Panc1 (cell line): ENCODE measurements around the gene ASCC2. TPM values are rescaled to one million over a fixed set of nuclear protein-coding genes. Genes with fewer than 3 reads are reported as not detected.

Experiments
- ATAC-seq: fragments of 200-7000 bp; cut with Tn5 transposase; 2 replicates; pipeline ENCODE4 v1.9.1; 2020; ENCODE audit warnings: mild to moderate bottlenecking, moderate library complexity
- BruUV-seq: library from RNA; stranded (reverse); fragments of 400-500 nt; replicated peaks from 2 replicates; lab custom pipeline; 2021; lab: Mats Ljungman, UMichigan
- CTCF ChIA-PET: fragments of 300-600 bp; sonication (Branson Sonifier 250); formaldehyde crosslinking; loops from one replicate; lab custom pipeline; 2022; ENCODE audit warnings: antibody characterized with exemption; lab: Charles Lee
- POLR2A ChIA-PET: fragments of 300-600 bp; sonication (Branson Sonifier 250); formaldehyde crosslinking; loops from one replicate; lab custom pipeline; 2022; ENCODE audit warnings: antibody characterized with exemption; lab: Charles Lee
- DNase-seq: peaks from one replicate; pipeline ENCODE4 v3.0.0-alpha.2; 2010; ENCODE audit warnings: low read depth, low spot score
- H3K27ac ChIP-seq: 2 replicates; pipeline ENCODE4 v1.5.1; 2011; ENCODE audit warnings: mild to moderate bottlenecking, low read length, inconsistent platforms
- H3K27me3 ChIP-seq: fragments of 200-500 bp; sonication (Bioruptor generic); 2 replicates; pipeline ENCODE4 v1.6.0; 2014; ENCODE audit warnings: low read length, inconsistent platforms; ENCODE audit not compliant: control insufficient read depth, insufficient read depth
- H3K36me3 ChIP-seq: fragments of 200-500 bp; sonication (Bioruptor generic); 2 replicates; pipeline ENCODE4 v1.5.1; 2014; ENCODE audit warnings: inconsistent platforms, mild to moderate bottlenecking, low read length, moderate library complexity; ENCODE audit not compliant: control insufficient read depth, insufficient read depth
- H3K4me1 ChIP-seq: 2 replicates; pipeline ENCODE4 v1.5.1; 2011; ENCODE audit warnings: inconsistent platforms, mild to moderate bottlenecking, low read length, moderate library complexity; ENCODE audit not compliant: control insufficient read depth, insufficient read depth
- H3K4me3 ChIP-seq, 2 experiments: 2 replicates each; pipeline ENCODE4 v1.5.1; 2011 to 2012; ENCODE audit warnings: low read depth in 2 of 2, low read length in 2 of 2, mild to moderate bottlenecking in 2 of 2, inconsistent platforms in 1 of 2, moderate library complexity in 1 of 2
- H3K9me3 ChIP-seq: fragments of 200-500 bp; sonication (Bioruptor generic); 2 replicates; pipeline ENCODE4 v1.5.1; 2014; ENCODE audit warnings: low read depth, mild to moderate bottlenecking, inconsistent platforms, low read length, moderate library complexity; ENCODE audit not compliant: control insufficient read depth, insufficient read depth
- POLR2AphosphoS5 ChIP-seq: IDR thresholded peaks from 2 replicates; pipeline ENCODE4 v1.6.1; 2012; ENCODE audit warnings: mild to moderate bottlenecking, low read depth, low read length, moderate library complexity
- SIN3A ChIP-seq: IDR thresholded peaks from 2 replicates; pipeline ENCODE4 v1.6.1; 2012; ENCODE audit warnings: low read depth, mild to moderate bottlenecking, low read length, moderate library complexity, borderline replicate concordance; ENCODE audit not compliant: insufficient read depth
- TCF7L2 ChIP-seq: IDR thresholded peaks from 2 replicates; pipeline ENCODE4 v1.6.1; 2011; ENCODE audit warnings: mild to moderate bottlenecking, low read depth, low read length, inconsistent platforms
- in situ Hi-C: cut with HindIII; loops from 2 replicates; pipeline ENCODE4 v1.10.0; 2016; ENCODE audit warnings: low sequenced_read_pairs, low pct_unique_long_range_greater_than_20kb
- intact Hi-C: fragments of 100-400 bp; cut with micrococcal nuclease; formaldehyde crosslinking; loops from one replicate; pipeline ENCODE4 v1.10.0; 2022; ENCODE audit not compliant: unreplicated experiment
- total RNA-seq: library from RNA; stranded (reverse); gene quantifications from one replicate; pipeline ENCODE4 v1.2.1, GENCODE V29; 2021; ENCODE audit not compliant: unreplicated experiment
- TF ChIP-seq, protein P1 (sequence below), 2 experiments: IDR thresholded peaks; 2 replicates each; pipeline ENCODE4 v1.6.1; 2011 to 2012; ENCODE audit warnings: low read depth in 2 of 2, control low read depth in 1 of 2, low read length in 1 of 2, mild to moderate bottlenecking in 1 of 2, moderate library complexity in 1 of 2; ENCODE audit not compliant: insufficient read depth in 1 of 2
- TF ChIP-seq, protein P2 (sequence below): fragments of 450-650 bp; IDR thresholded peaks from 2 replicates; pipeline ENCODE4 v1.5.1; 2017; ENCODE audit warnings: mild to moderate bottlenecking

The ASCC2 gene
- total RNA-seq, 1 experiment from 2014 or later: 52.0 TPM

DNA sequence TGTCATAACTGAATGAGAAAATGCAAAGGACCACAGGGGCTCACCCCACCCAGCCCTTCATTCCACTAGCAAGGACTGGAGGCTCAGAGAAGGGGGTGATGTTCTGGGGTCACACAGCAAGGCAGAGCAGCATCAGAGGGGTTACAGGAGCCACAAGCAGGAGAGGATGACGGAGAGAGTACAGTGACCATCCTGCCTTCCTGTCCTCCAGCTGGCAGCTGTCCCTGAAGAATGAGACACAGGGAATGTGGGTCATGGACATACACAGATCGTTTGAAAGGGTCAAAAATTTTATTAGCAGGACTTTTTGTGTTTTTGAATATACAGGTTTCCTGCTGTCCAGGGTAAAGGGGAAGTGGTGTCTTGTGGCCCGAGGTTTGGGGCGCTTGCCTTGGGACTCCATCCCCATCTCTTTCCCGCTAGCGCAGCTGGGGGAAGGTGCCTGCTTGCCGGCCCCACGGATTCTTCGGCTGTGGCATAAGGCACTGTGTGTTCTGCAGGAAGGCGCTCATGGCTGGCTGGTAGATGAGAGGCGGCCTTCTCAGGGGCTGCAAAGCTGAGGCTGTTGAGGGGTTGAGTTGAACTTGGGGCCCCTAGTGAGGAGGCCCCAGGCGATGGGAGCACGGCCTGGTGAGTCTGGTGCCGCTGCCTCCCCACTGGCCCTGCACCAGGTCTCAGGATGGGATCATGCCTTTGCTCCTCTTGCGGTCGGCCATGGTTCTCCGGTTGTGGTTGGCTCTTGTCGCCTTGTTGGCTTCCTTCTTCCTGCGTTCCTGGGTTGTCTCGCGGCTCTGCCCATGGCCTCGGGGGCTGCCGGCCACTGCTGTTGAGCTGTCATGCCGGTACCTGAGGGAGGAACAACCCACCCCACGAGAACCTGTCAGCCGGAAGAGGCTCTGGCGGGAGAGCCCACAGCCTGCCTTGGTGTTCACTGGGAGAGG lies 49.5 kb downstream of the ASCC2 start:
- BruUV-seq: no TSS peak
- ATAC-seq: no peak
- H3K4me3 ChIP-seq: no peak overlapping the region
- no peaks in the 10 kb centered on the region for H3K36me3 ChIP-seq
- in situ Hi-C loops: no loop called here
- TF ChIP-seq, protein P1, sequence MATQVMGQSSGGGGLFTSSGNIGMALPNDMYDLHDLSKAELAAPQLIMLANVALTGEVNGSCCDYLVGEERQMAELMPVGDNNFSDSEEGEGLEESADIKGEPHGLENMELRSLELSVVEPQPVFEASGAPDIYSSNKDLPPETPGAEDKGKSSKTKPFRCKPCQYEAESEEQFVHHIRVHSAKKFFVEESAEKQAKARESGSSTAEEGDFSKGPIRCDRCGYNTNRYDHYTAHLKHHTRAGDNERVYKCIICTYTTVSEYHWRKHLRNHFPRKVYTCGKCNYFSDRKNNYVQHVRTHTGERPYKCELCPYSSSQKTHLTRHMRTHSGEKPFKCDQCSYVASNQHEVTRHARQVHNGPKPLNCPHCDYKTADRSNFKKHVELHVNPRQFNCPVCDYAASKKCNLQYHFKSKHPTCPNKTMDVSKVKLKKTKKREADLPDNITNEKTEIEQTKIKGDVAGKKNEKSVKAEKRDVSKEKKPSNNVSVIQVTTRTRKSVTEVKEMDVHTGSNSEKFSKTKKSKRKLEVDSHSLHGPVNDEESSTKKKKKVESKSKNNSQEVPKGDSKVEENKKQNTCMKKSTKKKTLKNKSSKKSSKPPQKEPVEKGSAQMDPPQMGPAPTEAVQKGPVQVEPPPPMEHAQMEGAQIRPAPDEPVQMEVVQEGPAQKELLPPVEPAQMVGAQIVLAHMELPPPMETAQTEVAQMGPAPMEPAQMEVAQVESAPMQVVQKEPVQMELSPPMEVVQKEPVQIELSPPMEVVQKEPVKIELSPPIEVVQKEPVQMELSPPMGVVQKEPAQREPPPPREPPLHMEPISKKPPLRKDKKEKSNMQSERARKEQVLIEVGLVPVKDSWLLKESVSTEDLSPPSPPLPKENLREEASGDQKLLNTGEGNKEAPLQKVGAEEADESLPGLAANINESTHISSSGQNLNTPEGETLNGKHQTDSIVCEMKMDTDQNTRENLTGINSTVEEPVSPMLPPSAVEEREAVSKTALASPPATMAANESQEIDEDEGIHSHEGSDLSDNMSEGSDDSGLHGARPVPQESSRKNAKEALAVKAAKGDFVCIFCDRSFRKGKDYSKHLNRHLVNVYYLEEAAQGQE (IDR thresholded peaks at IDR 0.05; ENCODE audit: insufficient read depth in 1 of 2, low read depth in 2 of 2, low read length in 1 of 2): no peak
- TF ChIP-seq, protein P2, sequence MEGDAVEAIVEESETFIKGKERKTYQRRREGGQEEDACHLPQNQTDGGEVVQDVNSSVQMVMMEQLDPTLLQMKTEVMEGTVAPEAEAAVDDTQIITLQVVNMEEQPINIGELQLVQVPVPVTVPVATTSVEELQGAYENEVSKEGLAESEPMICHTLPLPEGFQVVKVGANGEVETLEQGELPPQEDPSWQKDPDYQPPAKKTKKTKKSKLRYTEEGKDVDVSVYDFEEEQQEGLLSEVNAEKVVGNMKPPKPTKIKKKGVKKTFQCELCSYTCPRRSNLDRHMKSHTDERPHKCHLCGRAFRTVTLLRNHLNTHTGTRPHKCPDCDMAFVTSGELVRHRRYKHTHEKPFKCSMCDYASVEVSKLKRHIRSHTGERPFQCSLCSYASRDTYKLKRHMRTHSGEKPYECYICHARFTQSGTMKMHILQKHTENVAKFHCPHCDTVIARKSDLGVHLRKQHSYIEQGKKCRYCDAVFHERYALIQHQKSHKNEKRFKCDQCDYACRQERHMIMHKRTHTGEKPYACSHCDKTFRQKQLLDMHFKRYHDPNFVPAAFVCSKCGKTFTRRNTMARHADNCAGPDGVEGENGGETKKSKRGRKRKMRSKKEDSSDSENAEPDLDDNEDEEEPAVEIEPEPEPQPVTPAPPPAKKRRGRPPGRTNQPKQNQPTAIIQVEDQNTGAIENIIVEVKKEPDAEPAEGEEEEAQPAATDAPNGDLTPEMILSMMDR: no peak
- TF ChIP-seq POLR2AphosphoS5 (no peak), SIN3A (no peak), TCF7L2 (no peak)
- ChIA-PET POLR2A (no interaction called here), CTCF (interaction anchor here (0.9 kb wide), 1 partner anchor 213 kb away, joined by 3 read pairs; no protein-coding TSS in a partner anchor)
- DNase-seq: no peak
- no peaks in the 10 kb centered on the region for H3K4me1 ChIP-seq
- H3K27ac ChIP-seq: no peak overlapping the region
- H3K9me3 ChIP-seq: no peaks in the 10 kb centered on the region
- H3K27me3 ChIP-seq: no peaks in the 10 kb centered on the region
- intact Hi-C loops: no loop called here

DNA sequence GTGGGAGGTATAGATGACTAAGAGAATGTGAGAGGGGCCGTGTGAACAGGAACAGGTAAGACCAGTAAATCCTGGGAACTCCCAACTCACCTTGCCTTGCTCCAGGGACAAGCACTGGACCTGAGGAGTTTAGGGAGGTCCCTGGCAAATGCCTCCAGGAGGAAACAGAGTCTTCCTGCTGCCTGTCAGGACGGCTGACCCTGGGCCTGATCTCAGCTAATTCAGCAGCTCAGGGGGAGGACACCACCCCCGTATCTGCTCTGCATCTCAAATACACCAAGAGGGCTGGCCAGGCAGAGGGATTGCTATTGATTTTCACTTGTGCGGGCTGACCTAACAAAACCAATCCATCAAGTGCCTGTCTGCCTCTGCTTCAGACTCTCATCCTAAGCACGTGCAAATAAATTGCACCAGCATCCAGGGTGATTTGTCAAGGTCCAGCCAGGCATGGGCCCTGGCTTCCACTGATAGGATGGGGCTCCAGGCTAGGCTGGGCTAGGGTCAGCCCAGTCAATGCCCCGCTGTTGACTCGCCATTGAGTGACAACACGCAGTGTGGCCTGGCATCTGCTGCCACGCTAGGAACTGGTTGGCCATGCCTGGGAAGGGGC lies 50.6 kb downstream of the ASCC2 start:
- intact Hi-C loops: no loop called here
- CTCF ChIA-PET: no interaction called here
- DNase-seq (no peak), ATAC-seq (no peak)
- BruUV-seq: no TSS peak
- H3K4me3 ChIP-seq: no peak overlapping the region
- no peaks in the 10 kb centered on the region for H3K4me1 ChIP-seq
- no peak overlapping the region for H3K27ac ChIP-seq
- no peaks in the 10 kb centered on the region for H3K27me3 ChIP-seq
- TF ChIP-seq SIN3A (no peak), POLR2AphosphoS5 (no peak), TCF7L2 (no peak)
- TF ChIP-seq, protein P2: no peak
- TF ChIP-seq, protein P1 (IDR thresholded peaks at IDR 0.05; ENCODE audit: insufficient read depth in 1 of 2, low read depth in 2 of 2, low read length in 1 of 2): no peak
- in situ Hi-C loops: no loop called here
- no peaks in the 10 kb centered on the region for H3K36me3 ChIP-seq
- POLR2A ChIA-PET: no interaction called here
- no peaks in the 10 kb centered on the region for H3K9me3 ChIP-seq
